HG03432 (cell line): ENCODE measurements around the gene CRYBG3.

Experiments used
- ATAC-seq: cut with Tn5 transposase; IDR thresholded peaks from one replicate; pipeline ENCODE4 v1.9.1; 2021; ENCODE audit warnings: mild to moderate bottlenecking, moderate library complexity; ENCODE audit not compliant: unreplicated experiment

Gene CRYBG3

GRCh38 chr3:97835761-97836160, 13.9 kb downstream of the CRYBG3 start:
- ATAC-seq, result no peak

DNA sequence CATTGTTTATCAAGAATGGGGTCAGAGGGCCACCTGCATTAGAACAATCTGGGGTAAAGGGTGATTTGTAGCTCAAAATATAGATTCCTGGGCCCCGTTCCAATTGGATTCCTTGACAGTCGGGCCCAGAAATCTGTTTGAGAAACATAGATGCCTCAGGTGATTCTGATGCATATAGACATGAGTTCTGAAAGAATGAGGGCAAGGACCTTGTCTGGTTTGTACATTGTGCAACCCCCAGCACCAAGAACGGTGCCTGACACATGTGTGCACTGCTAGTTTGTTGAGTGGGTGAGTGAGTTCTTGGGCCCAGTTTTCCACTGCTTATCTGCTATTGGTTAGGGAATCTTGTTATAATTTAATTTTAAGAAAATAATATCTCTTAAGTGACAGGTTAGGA, 16.6 kb downstream of the CRYBG3 start:
- ATAC-seq, result no peak

DNA sequence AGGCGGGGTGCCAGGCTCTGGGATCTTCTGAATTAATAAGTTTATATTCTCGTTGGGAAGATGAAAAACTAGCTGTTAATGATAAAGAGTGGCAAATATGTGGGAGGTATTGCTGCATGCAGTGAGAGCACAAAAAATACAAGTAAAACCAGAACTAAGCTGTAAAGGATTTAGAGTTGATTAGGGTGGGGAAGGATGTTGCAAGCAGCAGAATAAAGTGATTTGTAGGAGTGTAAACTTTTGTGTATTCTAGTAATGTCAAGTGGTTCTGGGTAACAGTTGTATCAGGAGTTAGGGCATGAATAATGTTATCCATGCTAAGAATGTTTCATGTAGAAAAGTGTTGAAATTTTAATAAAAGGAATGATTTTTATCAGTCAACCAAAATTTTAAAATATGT, 18.1 kb downstream of the CRYBG3 start:
- ATAC-seq, result no peak

DNA sequence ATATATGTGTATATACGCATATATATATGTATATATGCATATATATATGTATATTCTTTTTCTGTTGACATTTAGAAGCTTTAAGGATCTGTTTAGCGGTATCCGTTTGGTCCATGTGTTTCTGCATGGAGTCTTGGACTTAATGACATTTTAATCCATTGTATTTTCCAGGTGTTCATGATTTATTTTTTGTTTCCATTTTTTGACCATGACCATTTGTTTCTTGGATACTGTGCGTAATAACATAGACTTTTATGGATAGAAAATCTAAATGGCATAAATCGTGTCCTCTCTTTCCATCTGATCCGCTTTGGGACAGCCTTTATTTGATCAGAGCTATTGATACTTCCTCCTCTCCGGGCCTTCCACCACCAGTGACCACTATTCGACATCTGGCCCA, 19.5 kb downstream of the CRYBG3 start:
- ATAC-seq, result no peak

DNA sequence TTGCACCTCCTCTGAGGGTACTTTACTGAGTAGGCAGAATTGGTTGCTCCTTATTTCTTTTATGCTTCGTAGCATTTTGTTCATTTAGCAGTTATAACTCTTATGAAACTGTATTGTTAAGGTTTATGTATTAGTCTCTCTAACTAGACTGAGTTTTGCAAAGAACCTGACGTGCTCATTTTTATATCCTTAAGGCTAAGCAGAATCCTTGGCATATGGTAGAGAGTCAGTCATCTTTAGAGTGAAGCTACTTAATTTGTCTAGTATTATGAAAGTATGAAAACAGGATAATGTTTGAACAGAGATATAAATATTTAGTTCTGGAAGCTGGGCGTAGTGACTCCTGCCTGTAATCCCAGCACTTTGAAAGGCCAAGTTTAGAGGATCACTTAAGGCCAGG, 20.1 kb downstream of the CRYBG3 start:
- ATAC-seq, result no peak

- no peak for ATAC-seq
These were observed 27.0 kb downstream of the CRYBG3 start for GRCh38 chr3:97848779-97849178.

- ATAC-seq, result no peak
These were observed 35.6 kb downstream of the CRYBG3 start for GRCh38 chr3:97857401-97857800.

GRCh38 chr3:97860364-97860763, 38.6 kb downstream of the CRYBG3 start:
- ATAC-seq, result no peak

- ATAC-seq, result no peak
These were observed 40.8 kb downstream of the CRYBG3 start for GRCh38 chr3:97862582-97862981.

GRCh38 chr3:97863031-97863430, 41.2 kb downstream of the CRYBG3 start:
- no peak for ATAC-seq

DNA sequence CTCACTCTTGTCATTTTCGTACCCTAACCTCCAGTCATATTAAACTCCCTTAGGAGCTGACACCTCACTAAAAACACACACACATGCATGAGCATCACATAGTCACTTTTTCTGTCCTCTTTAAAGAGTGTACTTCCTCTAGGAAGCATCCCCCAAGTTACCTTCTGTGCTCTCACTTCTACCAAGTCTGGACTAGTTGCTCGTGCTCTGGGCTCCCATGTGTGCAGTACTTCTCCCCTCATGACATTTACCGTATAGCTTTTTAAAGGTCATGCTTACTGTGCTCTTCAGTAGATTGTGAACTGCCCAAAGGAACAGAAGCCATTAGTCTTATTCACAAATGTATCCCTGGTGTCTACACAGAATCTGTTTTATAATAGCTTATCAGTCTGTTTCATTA, 42.0 kb downstream of the CRYBG3 start:
- ATAC-seq, result no peak

- no peak for ATAC-seq
These were observed 49.4 kb downstream of the CRYBG3 start for GRCh38 chr3:97871186-97871585.

DNA sequence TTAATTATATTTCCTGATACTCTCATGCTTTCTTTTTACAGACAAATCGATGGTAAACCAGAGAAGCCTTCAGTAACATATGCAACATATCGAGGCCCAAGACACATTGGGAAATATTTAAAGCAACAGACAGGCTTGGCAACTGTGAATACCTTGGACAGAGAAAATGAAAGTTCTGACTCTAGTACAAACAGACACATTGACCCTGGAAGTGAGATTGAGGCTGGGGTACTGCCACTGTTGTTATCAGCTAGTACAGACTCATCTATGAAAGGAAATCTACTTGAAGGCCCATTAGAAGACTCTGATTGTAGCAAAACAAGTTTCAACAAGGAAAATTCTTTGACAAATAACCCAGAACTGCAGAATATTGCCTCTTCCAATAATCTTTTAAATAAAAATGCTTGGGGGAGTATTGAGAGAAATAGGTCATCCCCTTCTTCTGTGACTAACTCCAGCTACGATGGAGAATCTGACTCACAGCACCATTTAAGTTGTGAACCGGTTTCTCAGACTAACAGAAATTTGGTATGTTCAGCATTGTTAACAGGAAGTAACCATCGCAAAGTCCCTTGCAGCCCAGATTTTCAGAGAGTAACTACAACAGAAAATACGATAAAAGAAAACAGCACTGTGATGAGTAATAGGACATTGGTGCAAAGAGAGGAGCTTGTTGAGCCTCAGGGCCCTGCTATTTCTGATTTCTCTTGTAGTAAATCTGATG, 50.2 kb downstream of the CRYBG3 start:
- ATAC-seq, result no peak

GRCh38 chr3:97872525-97873042, 50.8 kb downstream of the CRYBG3 start:
- no peak for ATAC-seq

DNA sequence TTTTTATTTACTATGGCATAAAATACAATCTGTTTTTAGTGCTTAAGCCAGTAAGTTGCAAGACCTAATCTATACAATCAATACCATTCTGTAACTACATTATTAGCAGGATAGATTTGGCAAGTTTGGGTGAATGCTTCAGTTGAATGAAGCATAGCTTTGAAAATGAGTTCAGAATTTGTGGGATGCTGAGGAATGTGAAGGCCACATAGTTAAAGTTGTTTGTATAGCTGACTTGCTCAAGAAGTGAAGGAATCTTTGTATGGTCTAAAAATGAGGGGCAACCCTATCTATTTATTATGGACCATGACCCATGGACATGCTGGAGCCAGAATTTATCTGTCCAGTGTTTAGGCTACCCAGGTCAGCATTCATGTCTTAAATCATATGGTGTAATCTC, 58.5 kb downstream of the CRYBG3 start:
- no peak for ATAC-seq

GRCh38 chr3:97882975-97883598, 61.3 kb downstream of the CRYBG3 start:
- no peak for ATAC-seq

DNA sequence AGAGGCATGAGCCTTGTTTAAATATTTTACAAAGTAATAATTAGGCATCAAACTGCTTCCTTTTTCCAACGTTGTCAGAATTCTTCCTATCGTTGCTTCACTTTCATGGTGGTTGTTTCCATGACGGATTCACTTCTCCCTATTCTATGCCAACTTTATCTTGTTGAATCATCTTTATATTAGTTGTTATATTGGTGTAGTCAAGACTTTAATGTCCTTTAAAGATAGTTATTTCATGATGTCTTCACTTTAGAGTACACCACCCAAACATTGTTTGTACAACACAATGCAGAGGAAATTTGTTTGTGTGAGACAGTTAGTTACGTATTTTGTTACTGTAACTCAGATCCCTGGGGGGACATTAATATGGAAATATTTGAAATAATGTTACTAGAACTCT, 61.9 kb downstream of the CRYBG3 start:
- ATAC-seq, result no peak

- no peak for ATAC-seq
These were observed 62.8 kb downstream of the CRYBG3 start for GRCh38 chr3:97884586-97885123.

GRCh38 chr3:97885931-97886824, 64.4 kb downstream of the CRYBG3 start:
- no peak for ATAC-seq

DNA sequence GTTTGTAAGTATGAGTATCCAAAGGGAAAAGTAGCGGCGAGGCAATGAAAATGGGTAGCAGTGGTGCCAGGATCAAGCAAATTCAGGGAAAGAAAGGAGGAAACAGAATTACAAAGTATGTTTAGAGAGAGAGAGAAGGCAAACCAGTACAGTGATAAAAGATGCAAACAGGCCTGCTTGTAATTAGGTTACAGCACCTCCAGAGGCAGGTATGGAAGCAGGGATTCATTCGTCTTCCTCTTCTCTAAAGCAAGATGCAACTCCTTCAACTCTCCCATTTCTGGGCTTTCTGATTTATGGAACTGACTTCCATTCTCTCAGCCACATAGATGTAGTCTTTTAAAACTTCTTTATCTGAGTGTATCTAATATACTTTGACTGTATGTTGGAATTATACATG, 68.0 kb downstream of the CRYBG3 start:
- no peak for ATAC-seq

- ATAC-seq, result no peak
These were observed 71.0 kb downstream of the CRYBG3 start for GRCh38 chr3:97892852-97893251.
